ENCODE measurements around the gene THUMPD2. TPM values are rescaled to one million over a fixed set of nuclear protein-coding genes. Genes with fewer than 3 reads are reported as not detected.

THUMPD2 gene
- total RNA-seq, 3 donors from 2014 or later (not counting 1 experiment from before 2014, with no cell fraction given) = 12.7 to 17.8 (median 13.4) TPM

GRCh38 chr2:39779341-39779851 lies 338 bp upstream of the THUMPD2 start:
- Histone ChIP-seq H3K27ac (ENCODE audit: low read length) (no peak overlapping the region), H3K36me3 (ENCODE audit: control insufficient read depth, insufficient read depth, low read length) (no peaks in the 10 kb centered on the region), H3K4me1 (ENCODE audit: control insufficient read depth, insufficient read depth, low read length) (peaks cover 14% of the 10 kb centered on the region), H3K4me3 (ENCODE audit: low read length) (peak overlapping the region; percentile 34), H3K9me3 (ENCODE audit: control insufficient read depth, insufficient read depth, low read length) (no peaks in the 10 kb centered on the region), H3K27me3 (ENCODE audit: control insufficient read depth, insufficient read depth, low read length) (no peaks in the 10 kb centered on the region)
- intact Hi-C loops (cut with micrococcal nuclease) = no loop called here
- peak overlapping the region; percentile 98 for H3K4me3 Mint-ChIP-seq
- no peak for DNase-seq
- no peak for TF ChIP-seq CTCF (IDR thresholded peaks at IDR 0.05)
- H3K9me3 Mint-ChIP-seq = no peaks in the 10 kb centered on the region
- peaks cover 48 to 56% of the 10 kb centered on the region in 2 donors for H3K4me1 Mint-ChIP-seq
- no peak for ATAC-seq
- peak overlapping the region; percentile 91 to 96 for H3K27ac Mint-ChIP-seq
- no peaks in the 10 kb centered on the region for H3K27me3 Mint-ChIP-seq (ENCODE audit: low read depth in 2 of 2)
- WGBS (ENCODE audit: insufficient coverage) = 40% methylated on average over 9 of the region's 9 CpGs
- no peaks in the 10 kb centered on the region for H3K36me3 Mint-ChIP-seq

GRCh38 chr2:39778233-39778632 lies 825 bp downstream of the THUMPD2 start:
- H3K36me3 ChIP-seq (ENCODE audit: control insufficient read depth, insufficient read depth, low read length) = no peaks in the 10 kb centered on the region
- no peak for TF ChIP-seq CTCF (IDR thresholded peaks at IDR 0.05)
- H3K9me3 ChIP-seq (ENCODE audit: control insufficient read depth, insufficient read depth, low read length) = no peaks in the 10 kb centered on the region
- ATAC-seq (no peak), DNase-seq (no peak)
- intact Hi-C loops (cut with micrococcal nuclease) = no loop called here
- H3K4me1 ChIP-seq (ENCODE audit: control insufficient read depth, insufficient read depth, low read length) = peaks cover 14% of the 10 kb centered on the region
- Mint-ChIP-seq H3K27me3 (ENCODE audit: low read depth in 2 of 2) (no peaks in the 10 kb centered on the region), H3K9me3 (no peaks in the 10 kb centered on the region), H3K4me3 (peak overlapping the region; percentile 98), H3K27ac (peak overlapping the region; percentile 91 to 96), H3K4me1 (peaks cover 48 to 56% of the 10 kb centered on the region in 2 donors), H3K36me3 (no peaks in the 10 kb centered on the region)
- 0% methylated on average over 2 of the region's 2 CpGs for WGBS (ENCODE audit: insufficient coverage)
- no peaks in the 10 kb centered on the region for H3K27me3 ChIP-seq (ENCODE audit: control insufficient read depth, insufficient read depth, low read length)
- H3K27ac ChIP-seq (ENCODE audit: low read length) = peak overlapping the region; percentile 63
- H3K4me3 ChIP-seq (ENCODE audit: low read length) = peak overlapping the region; percentile 85

GRCh38 chr2:39772812-39773152 lies 6.3 kb downstream of the THUMPD2 start:
- Histone ChIP-seq H3K27me3 (ENCODE audit: control insufficient read depth, insufficient read depth, low read length) (no peaks in the 10 kb centered on the region), H3K27ac (ENCODE audit: low read length) (no peak overlapping the region), H3K36me3 (ENCODE audit: control insufficient read depth, insufficient read depth, low read length) (peaks cover 12% of the 10 kb centered on the region), H3K4me1 (ENCODE audit: control insufficient read depth, insufficient read depth, low read length) (no peaks in the 10 kb centered on the region), H3K4me3 (ENCODE audit: low read length) (no peak overlapping the region), H3K9me3 (ENCODE audit: control insufficient read depth, insufficient read depth, low read length) (no peaks in the 10 kb centered on the region)
- no peak for TF ChIP-seq CTCF (IDR thresholded peaks at IDR 0.05)
- Mint-ChIP-seq H3K36me3 (peaks cover 9% of the 10 kb centered on the region), H3K4me1 (peaks cover 36 to 40% of the 10 kb centered on the region in 2 donors), H3K27ac (peak overlapping the region in 1 of 2 donors; percentile 31), H3K4me3 (no peak overlapping the region), H3K9me3 (no peaks in the 10 kb centered on the region), H3K27me3 (ENCODE audit: low read depth in 2 of 2) (no peaks in the 10 kb centered on the region)
- WGBS (ENCODE audit: insufficient coverage) = no CpG with 5 or more reads among the region's 1 CpG
- ATAC-seq (no peak), DNase-seq (no peak)
- intact Hi-C loops (cut with micrococcal nuclease) = no loop called here

Data from natural killer cell (primary cell).